SK-N-SH treated with all-trans-retinoic acid at 6 μM for 48 hours (cell line): ENCODE data around the gene SEMA5A.

Experiments
- ATAC-seq: fragments of 200-7000 bp; cut with Tn5 transposase; 3 replicates; pipeline ENCODE4 v1.9.1; 2020; ENCODE audit warnings: mild to moderate bottlenecking, moderate library complexity
- ARNTL ChIP-seq: fragments of 450-650 bp; formaldehyde crosslinking; IDR thresholded peaks from 2 replicates; pipeline ENCODE4 v1.5.0; 2020; ENCODE audit warnings: low read depth, mild to moderate bottlenecking, moderate library complexity, borderline replicate concordance
- BACH2 ChIP-seq: fragments of 250-450 bp; sonication (Bioruptor Pico); IDR thresholded peaks from 2 replicates; pipeline ENCODE4 v1.9.0; 2021; ENCODE audit warnings: mild to moderate bottlenecking, borderline replicate concordance
- CSDC2 ChIP-seq: fragments of 250-450 bp; sonication (Bioruptor Pico); IDR thresholded peaks from 2 replicates; pipeline ENCODE4 v1.5.0; 2020; ENCODE audit warnings: mild to moderate bottlenecking, moderate library complexity
- ESRRG ChIP-seq: fragments of 250-450 bp; sonication (Bioruptor Pico); IDR thresholded peaks from 2 replicates; pipeline ENCODE4 v1.6.1; 2021; ENCODE audit warnings: mild to moderate bottlenecking
- GLIS3 ChIP-seq: fragments of 250-450 bp; sonication (Bioruptor Pico); IDR thresholded peaks from 2 replicates; pipeline ENCODE4 v1.5.0; 2020; ENCODE audit warnings: mild to moderate bottlenecking, moderate library complexity
- ISL1 ChIP-seq: fragments of 250-450 bp; sonication (Bioruptor Pico); IDR thresholded peaks from 2 replicates; pipeline ENCODE4 v2.1.2; 2022; ENCODE audit warnings: mild to moderate bottlenecking, moderate library complexity
- OSR1 ChIP-seq: fragments of 250-450 bp; sonication (Bioruptor Pico); IDR thresholded peaks from 2 replicates; pipeline ENCODE4 v1.8.0; 2022; ENCODE audit warnings: moderate library complexity, mild to moderate bottlenecking, inconsistent platforms
- PPARA ChIP-seq: fragments of 250-450 bp; sonication (Bioruptor Pico); IDR thresholded peaks from 2 replicates; pipeline ENCODE4 v1.5.0; 2020; ENCODE audit warnings: mild to moderate bottlenecking, borderline replicate concordance
- SNAI2 ChIP-seq: fragments of 250-450 bp; sonication (Bioruptor Pico); IDR thresholded peaks from 2 replicates; pipeline ENCODE4 v1.5.0; 2020; ENCODE audit warnings: mild to moderate bottlenecking, moderate library complexity
- TCF4 ChIP-seq: fragments of 250-450 bp; sonication (Bioruptor Pico); IDR thresholded peaks from 2 replicates; pipeline ENCODE4 v1.8.0; 2021; ENCODE audit warnings: mild to moderate bottlenecking, moderate library complexity, borderline replicate concordance
- TOX ChIP-seq: fragments of 250-450 bp; sonication (Bioruptor Pico); IDR thresholded peaks from 2 replicates; pipeline ENCODE4 v1.8.0; 2021; ENCODE audit warnings: mild to moderate bottlenecking, moderate library complexity, borderline replicate concordance
- ZFP3 ChIP-seq: fragments of 250-450 bp; sonication (Bioruptor Pico); IDR thresholded peaks from 2 replicates; pipeline ENCODE4 v1.5.0; 2020; ENCODE audit warnings: mild to moderate bottlenecking, moderate library complexity
- ZNF565 ChIP-seq: fragments of 450-650 bp; formaldehyde crosslinking; conservative IDR thresholded peaks from 2 replicates; pipeline ENCODE4 v1.5.0; 2020; ENCODE audit warnings: low read depth, mild to moderate bottlenecking, moderate library complexity
- ZNF8 ChIP-seq: fragments of 450-650 bp; formaldehyde crosslinking; IDR thresholded peaks from 2 replicates; pipeline ENCODE4 v1.5.0; 2020; ENCODE audit warnings: mild to moderate bottlenecking, moderate library complexity
- TF ChIP-seq, protein P1 (sequence below): fragments of 250-450 bp; sonication (Bioruptor Pico); IDR thresholded peaks from 2 replicates; pipeline ENCODE4 v1.8.0; 2021; ENCODE audit warnings: low read depth, mild to moderate bottlenecking, moderate library complexity, borderline replicate concordance
- TF ChIP-seq, protein P2 (sequence below): fragments of 250-450 bp; sonication (Bioruptor Pico); IDR thresholded peaks from 2 replicates; pipeline ENCODE4 v1.5.1; 2020; ENCODE audit warnings: low read depth, mild to moderate bottlenecking, moderate library complexity
- TF ChIP-seq, protein P3 (sequence below): fragments of 250-450 bp; sonication (Bioruptor Pico); IDR thresholded peaks from 2 replicates; pipeline ENCODE4 v1.5.0; 2020; ENCODE audit warnings: mild to moderate bottlenecking, moderate library complexity
- TF ChIP-seq, protein P4 (sequence below): fragments of 250-450 bp; sonication (Bioruptor Pico); IDR thresholded peaks from 2 replicates; pipeline ENCODE4 v1.8.0; 2020; ENCODE audit warnings: mild to moderate bottlenecking, moderate library complexity, borderline replicate concordance
- TF ChIP-seq, protein P5 (sequence below): fragments of 250-450 bp; sonication (Bioruptor Pico); IDR thresholded peaks from 2 replicates; pipeline ENCODE4 v1.5.1; 2021; ENCODE audit warnings: mild to moderate bottlenecking, moderate library complexity

SEMA5A gene

DNA sequence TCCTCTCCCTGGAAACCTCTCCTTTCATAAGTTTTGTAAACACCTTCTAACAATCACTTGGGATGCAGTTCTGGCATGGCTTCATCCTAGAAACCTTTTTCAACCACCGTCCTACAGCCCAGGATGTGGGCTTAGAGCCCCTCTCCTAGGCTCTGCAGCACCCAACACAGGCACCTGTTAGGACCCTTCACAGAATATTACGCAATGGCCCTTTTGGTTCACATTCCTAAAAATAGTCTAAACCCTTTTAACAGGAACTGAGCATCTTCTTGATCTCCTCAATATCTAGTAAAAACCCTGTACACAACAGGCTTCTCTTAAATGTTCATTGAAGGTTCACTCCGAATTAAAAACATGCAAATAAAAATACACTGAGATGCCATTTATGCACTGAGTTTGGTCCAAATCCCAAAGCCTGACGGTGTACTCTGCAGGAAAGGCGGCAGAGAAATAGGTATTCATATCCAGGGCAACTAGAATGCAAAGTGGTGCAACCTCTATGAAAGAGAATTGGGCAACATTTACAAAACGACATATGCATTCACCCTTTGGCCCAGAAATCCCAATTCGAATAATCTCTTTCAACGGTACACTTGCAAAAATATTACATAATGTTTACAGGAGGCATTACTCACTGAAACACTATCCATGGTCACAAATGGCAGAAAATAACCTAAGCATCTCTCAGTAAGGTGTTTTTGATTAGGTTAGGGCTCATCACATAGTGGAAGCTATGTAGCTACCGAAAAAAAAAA, 169.3 kb downstream of the SEMA5A start:
- no peak for ATAC-seq
- TF ChIP-seq ARNTL (CRISPR knock-in tag) (no peak), SNAI2 (CRISPR knock-in tag) (no peak), OSR1 (CRISPR knock-in tag) (no peak), BACH2 (CRISPR knock-in tag) (no peak)
- TF ChIP-seq, all 23 proteins: peak for 0

DNA sequence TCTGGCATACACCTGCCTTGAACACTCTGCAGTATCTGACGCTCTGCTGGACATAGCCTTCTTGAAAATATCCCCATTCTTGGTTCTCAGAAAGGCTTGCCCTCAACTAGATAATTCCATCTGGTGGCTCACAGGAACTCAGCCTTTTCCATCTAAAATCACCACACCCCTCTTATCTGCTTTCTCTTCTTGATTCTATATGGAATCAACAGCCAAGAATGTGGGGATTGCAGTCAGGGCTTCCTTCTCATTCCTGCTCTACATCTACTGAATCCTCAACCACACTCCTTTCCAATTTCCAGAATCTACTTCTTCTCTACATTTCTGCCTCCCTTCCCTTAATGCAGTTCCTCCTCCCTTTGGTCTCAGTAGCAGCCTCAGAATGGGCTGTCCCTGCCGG, 170.1 kb downstream of the SEMA5A start:
- TF ChIP-seq, protein P1, sequence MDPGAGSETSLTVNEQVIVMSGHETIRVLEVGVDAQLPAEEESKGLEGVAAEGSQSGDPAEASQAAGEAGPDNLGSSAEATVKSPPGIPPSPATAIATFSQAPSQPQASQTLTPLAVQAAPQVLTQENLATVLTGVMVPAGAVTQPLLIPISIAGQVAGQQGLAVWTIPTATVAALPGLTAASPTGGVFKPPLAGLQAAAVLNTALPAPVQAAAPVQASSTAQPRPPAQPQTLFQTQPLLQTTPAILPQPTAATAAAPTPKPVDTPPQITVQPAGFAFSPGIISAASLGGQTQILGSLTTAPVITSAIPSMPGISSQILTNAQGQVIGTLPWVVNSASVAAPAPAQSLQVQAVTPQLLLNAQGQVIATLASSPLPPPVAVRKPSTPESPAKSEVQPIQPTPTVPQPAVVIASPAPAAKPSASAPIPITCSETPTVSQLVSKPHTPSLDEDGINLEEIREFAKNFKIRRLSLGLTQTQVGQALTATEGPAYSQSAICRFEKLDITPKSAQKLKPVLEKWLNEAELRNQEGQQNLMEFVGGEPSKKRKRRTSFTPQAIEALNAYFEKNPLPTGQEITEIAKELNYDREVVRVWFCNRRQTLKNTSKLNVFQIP (CRISPR knock-in tag), result no peak
- TF ChIP-seq, protein P2, sequence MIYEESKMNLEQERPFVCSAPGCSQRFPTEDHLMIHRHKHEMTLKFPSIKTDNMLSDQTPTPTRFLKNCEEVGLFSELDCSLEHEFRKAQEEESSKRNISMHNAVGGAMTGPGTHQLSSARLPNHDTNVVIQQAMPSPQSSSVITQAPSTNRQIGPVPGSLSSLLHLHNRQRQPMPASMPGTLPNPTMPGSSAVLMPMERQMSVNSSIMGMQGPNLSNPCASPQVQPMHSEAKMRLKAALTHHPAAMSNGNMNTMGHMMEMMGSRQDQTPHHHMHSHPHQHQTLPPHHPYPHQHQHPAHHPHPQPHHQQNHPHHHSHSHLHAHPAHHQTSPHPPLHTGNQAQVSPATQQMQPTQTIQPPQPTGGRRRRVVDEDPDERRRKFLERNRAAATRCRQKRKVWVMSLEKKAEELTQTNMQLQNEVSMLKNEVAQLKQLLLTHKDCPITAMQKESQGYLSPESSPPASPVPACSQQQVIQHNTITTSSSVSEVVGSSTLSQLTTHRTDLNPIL, result no peak
- TF ChIP-seq, protein P3, sequence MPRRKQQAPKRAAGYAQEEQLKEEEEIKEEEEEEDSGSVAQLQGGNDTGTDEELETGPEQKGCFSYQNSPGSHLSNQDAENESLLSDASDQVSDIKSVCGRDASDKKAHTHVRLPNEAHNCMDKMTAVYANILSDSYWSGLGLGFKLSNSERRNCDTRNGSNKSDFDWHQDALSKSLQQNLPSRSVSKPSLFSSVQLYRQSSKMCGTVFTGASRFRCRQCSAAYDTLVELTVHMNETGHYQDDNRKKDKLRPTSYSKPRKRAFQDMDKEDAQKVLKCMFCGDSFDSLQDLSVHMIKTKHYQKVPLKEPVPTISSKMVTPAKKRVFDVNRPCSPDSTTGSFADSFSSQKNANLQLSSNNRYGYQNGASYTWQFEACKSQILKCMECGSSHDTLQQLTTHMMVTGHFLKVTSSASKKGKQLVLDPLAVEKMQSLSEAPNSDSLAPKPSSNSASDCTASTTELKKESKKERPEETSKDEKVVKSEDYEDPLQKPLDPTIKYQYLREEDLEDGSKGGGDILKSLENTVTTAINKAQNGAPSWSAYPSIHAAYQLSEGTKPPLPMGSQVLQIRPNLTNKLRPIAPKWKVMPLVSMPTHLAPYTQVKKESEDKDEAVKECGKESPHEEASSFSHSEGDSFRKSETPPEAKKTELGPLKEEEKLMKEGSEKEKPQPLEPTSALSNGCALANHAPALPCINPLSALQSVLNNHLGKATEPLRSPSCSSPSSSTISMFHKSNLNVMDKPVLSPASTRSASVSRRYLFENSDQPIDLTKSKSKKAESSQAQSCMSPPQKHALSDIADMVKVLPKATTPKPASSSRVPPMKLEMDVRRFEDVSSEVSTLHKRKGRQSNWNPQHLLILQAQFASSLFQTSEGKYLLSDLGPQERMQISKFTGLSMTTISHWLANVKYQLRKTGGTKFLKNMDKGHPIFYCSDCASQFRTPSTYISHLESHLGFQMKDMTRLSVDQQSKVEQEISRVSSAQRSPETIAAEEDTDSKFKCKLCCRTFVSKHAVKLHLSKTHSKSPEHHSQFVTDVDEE (CRISPR knock-in tag), result no peak
- TF ChIP-seq OSR1 (CRISPR knock-in tag), result no peak
- TF ChIP-seq PPARA, result no peak
- TF ChIP-seq, all 23 proteins: peak for 0
- no peak for ATAC-seq

DNA sequence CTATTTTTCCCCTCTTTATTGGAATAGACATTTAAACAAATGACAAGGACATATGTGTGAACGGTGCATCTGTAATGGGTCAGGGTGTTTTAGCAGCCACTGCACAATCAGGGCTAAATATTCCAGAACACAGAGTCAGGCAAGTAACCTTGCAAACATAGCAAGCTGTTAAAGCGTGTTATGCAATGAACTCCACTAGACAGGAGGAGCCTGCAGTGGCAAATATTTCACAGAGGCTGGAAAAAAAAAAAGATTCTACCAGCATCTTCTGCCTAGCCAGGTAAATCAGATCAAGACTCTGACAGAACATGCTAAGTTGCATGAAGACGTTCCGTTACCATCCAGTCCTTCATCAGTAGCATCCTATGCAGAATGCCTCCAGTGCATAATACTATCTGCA, 171.8 kb downstream of the SEMA5A start:
- TF ChIP-seq TCF4 (CRISPR knock-in tag) (no peak), SNAI2 (CRISPR knock-in tag) (no peak), OSR1 (CRISPR knock-in tag) (no peak), ESRRG (no peak), ZNF8 (CRISPR knock-in tag) (no peak), ZNF565 (CRISPR knock-in tag) (no peak), ZFP3 (CRISPR knock-in tag) (no peak), GLIS3 (CRISPR knock-in tag) (no peak), ISL1 (CRISPR knock-in tag) (no peak)
- TF ChIP-seq, protein P4, sequence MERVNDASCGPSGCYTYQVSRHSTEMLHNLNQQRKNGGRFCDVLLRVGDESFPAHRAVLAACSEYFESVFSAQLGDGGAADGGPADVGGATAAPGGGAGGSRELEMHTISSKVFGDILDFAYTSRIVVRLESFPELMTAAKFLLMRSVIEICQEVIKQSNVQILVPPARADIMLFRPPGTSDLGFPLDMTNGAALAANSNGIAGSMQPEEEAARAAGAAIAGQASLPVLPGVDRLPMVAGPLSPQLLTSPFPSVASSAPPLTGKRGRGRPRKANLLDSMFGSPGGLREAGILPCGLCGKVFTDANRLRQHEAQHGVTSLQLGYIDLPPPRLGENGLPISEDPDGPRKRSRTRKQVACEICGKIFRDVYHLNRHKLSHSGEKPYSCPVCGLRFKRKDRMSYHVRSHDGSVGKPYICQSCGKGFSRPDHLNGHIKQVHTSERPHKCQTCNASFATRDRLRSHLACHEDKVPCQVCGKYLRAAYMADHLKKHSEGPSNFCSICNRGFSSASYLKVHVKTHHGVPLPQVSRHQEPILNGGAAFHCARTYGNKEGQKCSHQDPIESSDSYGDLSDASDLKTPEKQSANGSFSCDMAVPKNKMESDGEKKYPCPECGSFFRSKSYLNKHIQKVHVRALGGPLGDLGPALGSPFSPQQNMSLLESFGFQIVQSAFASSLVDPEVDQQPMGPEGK, result no peak
- TF ChIP-seq, protein P2, result no peak
- TF ChIP-seq, protein P5, sequence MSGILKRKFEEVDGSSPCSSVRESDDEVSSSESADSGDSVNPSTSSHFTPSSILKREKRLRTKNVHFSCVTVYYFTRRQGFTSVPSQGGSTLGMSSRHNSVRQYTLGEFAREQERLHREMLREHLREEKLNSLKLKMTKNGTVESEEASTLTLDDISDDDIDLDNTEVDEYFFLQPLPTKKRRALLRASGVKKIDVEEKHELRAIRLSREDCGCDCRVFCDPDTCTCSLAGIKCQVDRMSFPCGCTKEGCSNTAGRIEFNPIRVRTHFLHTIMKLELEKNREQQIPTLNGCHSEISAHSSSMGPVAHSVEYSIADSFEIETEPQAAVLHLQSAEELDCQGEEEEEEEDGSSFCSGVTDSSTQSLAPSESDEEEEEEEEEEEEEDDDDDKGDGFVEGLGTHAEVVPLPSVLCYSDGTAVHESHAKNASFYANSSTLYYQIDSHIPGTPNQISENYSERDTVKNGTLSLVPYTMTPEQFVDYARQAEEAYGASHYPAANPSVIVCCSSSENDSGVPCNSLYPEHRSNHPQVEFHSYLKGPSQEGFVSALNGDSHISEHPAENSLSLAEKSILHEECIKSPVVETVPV (CRISPR knock-in tag), result no peak
- ATAC-seq, result no peak

DNA sequence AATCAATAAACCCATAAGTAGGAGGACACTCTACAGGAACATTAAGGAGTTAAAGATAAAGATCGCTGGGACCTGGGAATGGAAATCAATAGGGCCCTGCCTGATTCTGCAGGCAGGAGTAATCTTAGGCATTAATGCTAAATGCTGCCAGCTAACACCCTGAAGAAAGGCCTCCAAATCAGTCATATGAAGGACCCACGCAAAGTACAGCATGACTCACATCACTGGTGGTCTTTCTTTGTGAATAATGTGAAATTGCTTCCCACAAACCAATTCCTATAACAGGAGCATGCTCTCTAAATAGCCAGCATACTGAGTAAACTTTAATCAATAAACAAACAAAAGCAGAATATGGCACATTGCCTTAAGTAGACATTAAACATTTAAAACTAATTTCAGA, 172.3 kb downstream of the SEMA5A start:
- ATAC-seq, result no peak
- no peak for TF ChIP-seq TOX (CRISPR knock-in tag)
- TF ChIP-seq, protein P1 (CRISPR knock-in tag), result no peak
- no peak for TF ChIP-seq ZFP3 (CRISPR knock-in tag)
- TF ChIP-seq ARNTL (CRISPR knock-in tag), result no peak
- TF ChIP-seq, protein P4, result no peak
- TF ChIP-seq CSDC2 (CRISPR knock-in tag), result no peak
- TF ChIP-seq GLIS3 (CRISPR knock-in tag), result no peak
- no peak for TF ChIP-seq ZNF8 (CRISPR knock-in tag)
